Stimulated activated naive CD8-positive, alpha-beta T cell treated with anti-CD3 and anti-CD28 coated beads, Interleukin-15, Interleukin-2, amounts not matched to agents 100 ng/mL and 50 ng/mL, for 24 hours (primary cell): ENCODE data around the gene PLAGL1.

Experiments
- H3K27ac Mint-ChIP-seq: one replicate; pipeline ENCODE4 v1.8.0; 2021; ENCODE audit warnings: mild to moderate bottlenecking, mixed read lengths
- H3K27me3 Mint-ChIP-seq: one replicate; pipeline ENCODE4 v1.8.0; 2021; ENCODE audit warnings: mixed read lengths
- H3K36me3 Mint-ChIP-seq: one replicate; pipeline ENCODE4 v1.8.0; 2021; ENCODE audit warnings: low read depth, mixed read lengths
- H3K4me1 Mint-ChIP-seq: one replicate; pipeline ENCODE4 v1.8.0; 2021; ENCODE audit warnings: low read depth, mixed read lengths
- H3K4me3 Mint-ChIP-seq: one replicate; pipeline ENCODE4 v1.8.0; 2021; ENCODE audit warnings: mild to moderate bottlenecking, mixed read lengths
- H3K9me3 Mint-ChIP-seq: one replicate; pipeline ENCODE4 v1.8.0; 2021; ENCODE audit warnings: mixed read lengths

Gene PLAGL1

DNA sequence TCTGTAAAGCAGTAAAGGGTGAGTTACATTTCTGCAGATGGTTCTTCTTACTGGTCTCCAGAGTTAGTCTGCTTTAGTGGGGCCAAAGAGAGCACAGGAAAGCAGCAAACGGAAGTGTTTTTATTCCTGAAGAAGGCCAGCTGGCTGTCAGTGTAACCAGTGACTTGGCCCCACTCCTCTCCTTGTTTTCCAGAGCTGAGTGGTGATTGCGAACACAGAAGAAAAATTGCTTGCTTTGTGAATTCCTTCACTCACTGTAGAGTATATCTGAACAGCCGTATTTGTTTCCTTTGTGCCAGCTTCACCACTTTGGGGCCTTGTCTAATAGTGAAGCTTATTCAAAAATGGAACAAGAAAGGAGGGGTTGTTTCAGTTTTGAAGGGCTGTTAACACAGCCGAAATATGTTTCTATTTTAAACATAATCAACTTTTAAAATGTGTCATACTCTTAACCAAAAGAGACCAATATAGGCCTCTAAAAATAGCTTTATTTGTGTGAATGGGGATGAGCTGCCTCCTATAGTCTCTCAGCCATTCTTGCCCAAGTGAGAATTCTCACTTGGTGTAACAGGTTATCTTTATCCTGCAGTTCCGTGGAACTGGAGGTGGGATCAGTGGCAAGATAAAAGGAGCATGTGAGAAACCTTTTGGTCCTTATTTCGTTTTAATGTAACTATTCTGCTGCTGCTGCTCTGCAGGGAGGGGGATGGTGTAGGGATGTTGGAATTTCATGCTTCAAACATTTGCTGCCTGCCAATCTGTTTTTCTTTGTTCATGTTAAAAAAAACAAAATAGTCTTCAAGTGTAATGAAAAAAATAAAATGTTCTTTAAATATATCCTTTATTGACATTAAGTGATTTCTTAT lies 105.9 kb downstream of the PLAGL1 start:
- Mint-ChIP-seq H3K4me1 (peaks cover 9% of the 10 kb centered on the region), H3K9me3 (no peaks in the 10 kb centered on the region), H3K36me3 (no peaks in the 10 kb centered on the region), H3K27ac (no peak overlapping the region), H3K27me3 (no peaks in the 10 kb centered on the region), H3K4me3 (no peak overlapping the region)

DNA sequence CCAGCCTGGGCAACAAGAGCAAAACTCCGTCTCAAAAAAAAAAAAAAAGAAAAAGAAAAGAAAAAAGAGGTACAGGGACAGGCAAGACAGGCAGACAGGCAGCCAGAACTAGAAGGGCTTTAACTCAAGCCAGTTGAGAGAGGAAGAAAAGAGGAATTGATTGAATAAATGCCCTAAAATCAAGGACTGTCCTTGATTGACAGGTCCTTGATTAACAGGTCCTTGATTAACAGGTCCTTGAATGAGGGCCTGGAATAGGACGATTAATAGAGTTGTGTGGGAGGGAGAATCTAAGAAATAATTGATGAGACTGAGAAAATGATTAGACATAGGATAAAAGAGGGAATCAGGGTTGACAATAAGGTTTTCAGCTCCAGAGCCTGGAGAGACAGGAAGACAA lies 107.7 kb downstream of the PLAGL1 start:
- H3K4me3 Mint-ChIP-seq = no peak overlapping the region
- H3K36me3 Mint-ChIP-seq = no peaks in the 10 kb centered on the region
- peaks cover 9% of the 10 kb centered on the region for H3K4me1 Mint-ChIP-seq
- no peaks in the 10 kb centered on the region for H3K27me3 Mint-ChIP-seq
- H3K27ac Mint-ChIP-seq = no peak overlapping the region
- H3K9me3 Mint-ChIP-seq = no peaks in the 10 kb centered on the region

DNA sequence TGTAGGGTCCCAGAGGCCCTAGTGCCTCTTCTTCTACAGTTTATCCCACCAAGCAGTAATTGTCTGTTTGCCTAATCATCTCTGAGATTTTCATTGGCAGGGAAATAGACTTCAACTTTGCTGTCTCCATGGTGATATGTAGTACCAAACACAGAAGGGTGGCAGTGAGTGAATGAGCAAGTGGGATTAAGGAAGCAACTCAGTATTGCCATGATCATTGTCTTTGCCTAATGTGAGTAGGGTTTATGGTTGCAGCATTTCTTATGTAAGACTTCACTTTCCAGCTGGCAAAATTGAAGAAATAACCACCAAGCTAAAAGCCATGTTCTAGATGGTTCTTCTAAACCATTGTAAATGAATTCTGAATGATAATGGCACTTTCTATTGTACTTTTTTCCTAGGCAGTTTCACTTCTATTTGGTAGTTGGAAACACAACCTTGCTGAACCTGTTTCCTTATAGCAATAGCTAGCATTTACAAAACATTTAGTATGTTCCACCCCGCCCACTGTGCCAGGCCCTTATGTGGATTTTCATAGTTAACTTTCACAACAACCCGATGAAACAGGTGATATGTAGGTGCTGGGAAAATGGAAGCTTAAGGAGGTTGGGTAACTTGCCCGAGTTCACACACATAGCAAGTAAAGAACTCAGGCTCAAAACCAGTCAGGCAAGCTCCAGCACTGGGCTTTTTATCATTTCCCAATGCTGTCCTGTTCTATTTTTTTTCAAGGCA lies 111.8 kb downstream of the PLAGL1 start:
- Mint-ChIP-seq H3K27me3 (no peaks in the 10 kb centered on the region), H3K9me3 (no peaks in the 10 kb centered on the region), H3K27ac (no peak overlapping the region)

DNA sequence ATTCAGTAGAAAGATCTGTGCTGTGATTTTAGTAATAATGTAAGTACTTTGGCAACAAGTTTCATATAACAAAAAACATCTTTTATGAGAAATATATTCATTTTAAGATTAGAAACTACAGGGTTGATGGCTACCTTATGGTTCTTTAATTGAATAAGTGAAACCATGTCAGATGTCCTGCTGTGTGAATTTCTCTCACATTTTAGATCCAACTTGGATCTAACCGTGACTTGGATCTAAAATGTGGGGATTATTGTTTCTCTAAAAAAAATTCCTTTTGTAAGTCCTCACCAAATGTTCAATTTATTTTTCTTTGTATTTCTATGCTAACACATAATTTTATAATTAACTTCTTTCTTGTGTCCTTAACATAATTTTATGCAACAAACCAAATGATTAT lies 113.4 kb downstream of the PLAGL1 start:
- no peak overlapping the region for H3K4me3 Mint-ChIP-seq
- no peak overlapping the region for H3K27ac Mint-ChIP-seq
- H3K27me3 Mint-ChIP-seq = no peaks in the 10 kb centered on the region
- no peaks in the 10 kb centered on the region for H3K9me3 Mint-ChIP-seq
- H3K4me1 Mint-ChIP-seq = no peaks in the 10 kb centered on the region
- H3K36me3 Mint-ChIP-seq = no peaks in the 10 kb centered on the region

More for the DNA sequence above, 111.8 kb downstream of the PLAGL1 start:
- no peaks in the 10 kb centered on the region for H3K36me3 Mint-ChIP-seq
- no peak overlapping the region for H3K4me3 Mint-ChIP-seq
- H3K4me1 Mint-ChIP-seq = no peaks in the 10 kb centered on the region
